ENCODE measurements around the gene FER.
"Not testable (repeated sequence)": the region's sequence is repeated elsewhere in the genome, so short reads cannot be mapped to it uniquely, and the experiment has no call there.

FER gene

DNA sequence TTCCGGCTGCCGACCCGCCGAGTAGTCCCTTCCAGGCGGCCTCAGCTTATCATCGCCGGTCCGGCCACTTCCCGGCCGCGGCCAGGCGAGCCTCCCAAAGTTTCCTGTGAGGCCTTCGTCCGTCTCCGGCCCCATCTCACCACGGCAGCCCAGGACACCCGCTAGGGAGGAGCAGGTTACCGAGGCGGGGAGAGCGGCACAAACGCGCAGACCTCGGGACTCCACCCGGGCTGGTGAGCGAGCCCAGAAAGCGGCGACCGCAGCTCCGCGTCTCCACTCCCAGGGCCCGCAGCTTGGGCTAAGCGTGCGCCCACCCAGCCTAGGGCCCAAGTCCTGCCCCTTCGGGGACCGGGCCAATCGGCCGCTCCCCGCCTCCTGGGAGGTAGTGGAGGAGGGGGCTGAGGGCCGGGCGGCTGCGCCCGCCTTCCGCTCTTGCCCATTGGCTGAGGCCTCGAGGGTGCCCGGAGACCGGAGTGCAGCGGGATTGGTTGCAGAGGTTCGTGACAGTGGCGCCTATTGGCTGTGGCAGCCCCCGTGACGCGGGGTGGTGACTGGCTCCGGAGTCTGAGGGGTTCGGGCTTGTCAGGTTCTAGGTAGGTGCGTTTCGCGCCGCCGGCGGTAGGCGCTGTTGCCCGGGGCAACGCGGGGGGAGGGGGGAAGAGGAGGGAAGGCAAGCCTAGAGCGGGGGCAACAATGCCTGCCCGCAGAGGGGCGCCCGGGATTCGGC lies 867 bp downstream of the FER start:
- DNase-seq: peak; percentile 94

DNA sequence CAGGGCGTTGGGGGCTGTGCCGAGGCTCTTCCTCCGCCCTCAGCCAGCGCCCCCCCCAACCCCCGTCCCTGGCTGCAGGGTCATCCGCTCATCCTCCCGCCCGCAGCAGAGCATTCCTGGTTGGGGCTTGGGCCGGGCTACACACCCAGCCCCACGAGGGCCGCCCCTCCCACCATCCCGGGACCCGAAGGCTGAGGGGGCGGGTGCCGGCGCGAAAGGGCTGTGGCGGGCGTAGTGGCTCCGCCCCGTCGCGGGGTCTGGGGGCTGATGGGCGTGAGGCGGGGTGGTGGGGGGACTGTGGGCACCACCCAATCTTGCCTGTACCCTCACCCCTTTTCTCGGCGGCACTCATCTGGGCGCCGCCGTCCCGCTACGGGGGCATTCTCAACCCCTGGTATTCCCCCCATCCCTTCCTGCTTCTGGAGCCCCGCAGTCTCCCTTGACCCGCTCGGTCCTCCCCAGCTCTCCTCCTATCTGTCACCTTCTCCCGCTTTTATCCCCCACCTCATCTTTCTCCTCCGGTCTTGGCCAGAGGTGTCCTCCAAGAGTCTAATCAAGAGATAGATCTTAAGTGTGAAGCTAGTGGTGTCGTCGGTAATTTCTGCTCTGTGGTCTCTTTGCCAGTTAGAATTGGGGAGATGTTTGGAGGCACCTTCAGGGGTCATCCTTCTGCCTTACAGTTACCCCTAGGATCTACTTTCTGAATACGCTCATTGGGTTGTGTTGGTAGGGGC lies 1.6 kb downstream of the FER start:
- DNase-seq: peak in 1 of 2 experiments; percentile 71

DNA sequence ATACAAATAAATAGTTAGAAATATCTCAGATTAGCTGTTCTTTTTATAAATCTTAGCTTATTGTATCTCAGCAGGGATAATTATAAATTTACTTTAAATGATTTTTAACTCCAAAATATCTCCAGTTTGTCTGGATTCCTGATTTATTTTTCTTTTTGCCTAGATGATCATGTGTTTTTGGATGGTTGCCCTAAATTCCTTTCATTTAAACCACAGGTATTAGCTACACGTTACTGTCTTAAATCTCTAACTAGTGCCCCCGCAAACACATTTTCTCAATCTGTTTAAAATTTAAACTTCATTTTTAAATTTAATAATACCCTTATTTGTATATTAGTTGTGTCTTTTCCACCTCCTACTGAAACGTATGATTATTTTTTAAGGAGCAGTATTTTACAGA lies 5.6 kb downstream of the FER start:
- DNase-seq: no peak

- no peak for DNase-seq
Measured at GRCh38 chr5:108753877-108754276, 6.2 kb downstream of the FER start.

- DNase-seq: no peak
Measured at GRCh38 chr5:108760512-108760911, 12.8 kb downstream of the FER start.

GRCh38 chr5:108762660-108763059 lies 15.0 kb downstream of the FER start:
- no peak for DNase-seq

- DNase-seq: peak; percentile 78 to 87
Measured at GRCh38 chr5:108763222-108763916, 15.7 kb downstream of the FER start.

- no peak for DNase-seq
Measured at GRCh38 chr5:108765647-108766046, 17.9 kb downstream of the FER start.

- not testable (repeated sequence) for DNase-seq
Measured at GRCh38 chr5:108766916-108767315, 19.2 kb downstream of the FER start.

DNA sequence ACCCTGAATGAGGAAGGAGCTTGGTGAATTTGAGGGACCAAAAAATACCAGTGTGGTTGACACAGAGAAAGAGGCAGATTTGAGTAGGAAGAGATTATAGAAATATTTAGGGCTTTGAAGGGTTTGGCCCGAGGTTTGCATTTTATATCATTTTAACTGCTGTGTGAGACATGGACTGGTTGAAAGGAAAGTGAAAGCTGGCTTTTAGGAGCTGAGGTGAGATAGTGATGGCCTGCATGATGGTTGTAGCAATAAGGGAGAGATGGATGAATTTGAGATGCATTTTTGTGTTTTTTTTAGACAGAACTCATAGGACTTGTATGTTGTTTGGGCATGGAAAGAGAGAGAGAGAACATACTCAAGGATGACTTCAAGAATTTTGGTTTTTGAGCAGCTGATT lies 21.7 kb downstream of the FER start:
- DNase-seq: no peak

DNA sequence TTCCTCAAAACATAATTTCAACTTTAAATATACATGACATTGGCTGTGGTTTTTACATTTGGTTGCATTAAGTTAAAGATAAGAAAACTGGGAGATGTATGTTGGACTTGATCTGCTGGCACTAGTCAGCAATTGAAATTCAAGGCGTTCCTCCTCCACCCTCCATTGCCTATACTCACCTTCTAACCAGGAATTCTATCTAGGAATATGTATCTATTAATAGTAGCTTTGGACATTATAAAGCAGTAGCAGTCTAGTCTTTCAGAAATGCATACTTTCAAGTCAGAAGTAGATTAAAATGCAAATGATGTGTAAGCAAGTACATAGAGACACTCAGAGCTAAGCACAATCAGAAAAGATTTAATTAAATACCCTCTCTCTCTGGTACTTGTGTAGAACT lies 24.9 kb downstream of the FER start:
- no peak for DNase-seq

GRCh38 chr5:108773330-108773729 lies 25.6 kb downstream of the FER start:
- no peak for DNase-seq

DNA sequence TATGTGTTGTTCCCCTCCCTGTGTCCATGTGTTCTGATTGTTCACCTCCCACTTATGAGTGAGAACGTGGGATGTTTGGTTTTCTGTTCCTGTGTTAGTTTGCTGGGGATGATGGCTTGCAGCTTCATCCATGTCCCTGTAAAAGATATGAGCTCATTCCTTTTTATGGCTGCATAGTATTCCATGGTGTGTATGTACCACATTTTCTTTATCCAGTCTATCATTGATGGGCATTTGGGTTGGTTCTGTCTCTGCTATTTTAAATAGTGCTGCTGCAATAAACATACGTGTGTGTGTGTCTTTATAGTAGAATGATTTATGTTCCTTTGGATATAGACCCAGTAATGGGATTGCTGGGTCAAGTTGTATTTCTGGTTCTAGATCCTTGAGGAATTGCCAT lies 26.4 kb downstream of the FER start:
- DNase-seq: not testable (repeated sequence)

DNA sequence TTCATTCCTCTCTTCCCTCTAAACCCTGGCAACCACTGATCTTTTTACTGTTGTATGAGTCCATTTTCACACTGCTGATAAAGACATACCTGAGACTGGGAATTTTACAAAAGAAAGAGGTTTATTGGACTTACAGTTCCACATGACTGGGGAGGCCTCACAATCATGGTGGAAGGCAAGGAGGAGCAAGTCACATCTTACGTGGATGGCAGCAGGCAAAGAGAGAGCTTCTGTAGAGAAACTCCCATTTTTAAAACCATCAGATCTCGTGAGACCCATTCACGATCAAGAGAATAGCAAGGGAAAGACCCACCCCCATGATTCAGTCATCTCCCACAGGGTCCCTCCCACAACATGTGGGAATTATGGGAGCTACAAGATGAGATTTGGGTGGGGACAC lies 29.9 kb downstream of the FER start:
- not testable (repeated sequence) for DNase-seq

- not testable (repeated sequence) for DNase-seq
Measured at GRCh38 chr5:108784577-108784976, 36.9 kb downstream of the FER start.

GRCh38 chr5:108786806-108787483 lies 39.2 kb downstream of the FER start:
- DNase-seq: no peak

- no peak for DNase-seq
Measured at GRCh38 chr5:108788142-108788541, 40.4 kb downstream of the FER start.

DNA sequence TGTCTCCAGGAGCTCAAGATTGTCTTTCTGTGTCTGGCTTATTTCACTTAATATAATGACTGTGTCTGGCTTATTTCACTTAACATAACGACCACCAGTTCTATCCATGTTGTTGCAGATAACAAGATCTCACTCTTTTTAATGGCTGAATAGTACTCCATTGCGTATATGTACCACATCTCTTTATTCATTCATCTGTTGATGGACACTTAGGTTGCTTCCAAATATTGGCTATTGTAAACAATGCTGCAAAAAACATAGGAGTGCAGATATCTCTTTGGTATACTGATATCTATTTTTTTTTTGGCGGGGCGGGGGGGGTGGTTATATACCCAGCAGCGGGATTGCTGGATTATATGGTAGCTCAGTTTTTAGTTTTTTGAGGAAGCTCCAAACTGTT lies 45.5 kb downstream of the FER start:
- no peak for DNase-seq

- not testable (repeated sequence) for DNase-seq
Measured at GRCh38 chr5:108794349-108794748, 46.7 kb downstream of the FER start.

- no peak for DNase-seq
Measured at GRCh38 chr5:108797396-108797795, 49.7 kb downstream of the FER start.

- no peak for DNase-seq
Measured at GRCh38 chr5:108797986-108798385, 50.3 kb downstream of the FER start.

- no peak for DNase-seq
Measured at GRCh38 chr5:108798513-108799265, 51.0 kb downstream of the FER start.

DNA sequence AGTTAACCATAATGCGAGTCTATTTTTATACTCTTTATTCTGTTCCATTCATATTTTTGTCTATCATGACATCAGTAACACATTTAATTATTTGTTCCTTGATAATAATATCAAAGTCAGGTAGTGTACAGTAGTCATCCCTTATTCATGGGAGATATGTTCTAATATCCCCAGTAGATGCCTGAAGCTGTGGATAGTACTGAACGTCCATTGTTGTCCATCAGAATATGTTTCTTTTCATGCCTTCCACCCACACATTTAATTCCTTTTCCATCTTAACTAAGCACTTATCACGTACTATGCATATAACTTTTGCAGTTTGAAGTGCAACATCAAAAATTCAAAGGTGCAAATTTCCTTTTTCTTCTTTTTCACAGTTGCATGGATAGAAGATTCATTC lies 53.6 kb downstream of the FER start:
- DNase-seq: no peak

Measured in NCI-H526 (cell line).